ENCODE measurements around the gene DGKI.

GRCh38 chr7:137371616-137372015, 475.2 kb downstream of the DGKI start:
- TF ChIP-seq CTCF (IDR thresholded peaks at IDR 0.05) = no peak
- TF ChIP-seq POLR2A (IDR thresholded peaks at IDR 0.05) = no peak

Measured in thyroid gland (tissue), 4 donors.